ES-I3 (cell line): Measurements from ENCODE around the gene PRKG1.

Source experiments
- H3K36me3 ChIP-seq: 2 replicates; pipeline ENCODE4 v1.6.1; 2013; ENCODE audit warnings: mild to moderate bottlenecking, low read length, control low read depth, moderate library complexity; ENCODE audit not compliant: insufficient read depth
- H3K4me1 ChIP-seq: 2 replicates; pipeline ENCODE4 v1.6.1; 2013; ENCODE audit warnings: mild to moderate bottlenecking, control low read depth, low read length; ENCODE audit not compliant: insufficient read depth
- H3K9ac ChIP-seq: 2 replicates; pipeline ENCODE4 v1.6.1; 2013; ENCODE audit warnings: low read depth, mild to moderate bottlenecking, low read length, moderate library complexity
- H3K9me3 ChIP-seq: 2 replicates; pipeline ENCODE4 v1.6.1; 2013; ENCODE audit warnings: mild to moderate bottlenecking, low read length, moderate library complexity; ENCODE audit not compliant: control insufficient read depth, insufficient read depth

The PRKG1 gene

GRCh38 chr10:51838471-51838870, 764.2 kb downstream of the PRKG1 start:
- Histone ChIP-seq H3K9ac (no peak overlapping the region), H3K9me3 (peaks cover 2% of the 10 kb centered on the region; the same call in 1 of the 2 replicates), H3K4me1 (peaks cover 18% of the 10 kb centered on the region), H3K36me3 (no peaks in the 10 kb centered on the region)

- no peak overlapping the region for H3K9ac ChIP-seq
These were observed 769.7 kb downstream of the PRKG1 start for GRCh38 chr10:51843966-51844365.

GRCh38 chr10:51846856-51847506, 772.7 kb downstream of the PRKG1 start:
- no peaks in the 10 kb centered on the region for H3K9me3 ChIP-seq
- no peak overlapping the region for H3K9ac ChIP-seq
- no peaks in the 10 kb centered on the region for H3K4me1 ChIP-seq
- H3K36me3 ChIP-seq, result no peaks in the 10 kb centered on the region

More at GRCh38 chr10:51843966-51844365, 769.7 kb downstream of the PRKG1 start:
- H3K4me1 ChIP-seq, result peaks cover 3% of the 10 kb centered on the region
- no peaks in the 10 kb centered on the region for H3K36me3 ChIP-seq
- no peaks in the 10 kb centered on the region for H3K9me3 ChIP-seq

- Histone ChIP-seq H3K4me1 (peaks cover 3% of the 10 kb centered on the region; the same call in 1 of the 2 replicates), H3K36me3 (no peaks in the 10 kb centered on the region), H3K9me3 (no peaks in the 10 kb centered on the region), H3K9ac (no peak overlapping the region)
These were observed 778.0 kb downstream of the PRKG1 start for GRCh38 chr10:51852297-51852696.

GRCh38 chr10:51857305-51857704, 783.0 kb downstream of the PRKG1 start:
- no peaks in the 10 kb centered on the region for H3K36me3 ChIP-seq
- H3K9me3 ChIP-seq, result no peaks in the 10 kb centered on the region
- H3K4me1 ChIP-seq, result peaks cover 7% of the 10 kb centered on the region; the same call in 1 of the 2 replicates
- H3K9ac ChIP-seq, result no peak overlapping the region

GRCh38 chr10:51860257-51860656, 786.0 kb downstream of the PRKG1 start:
- no peaks in the 10 kb centered on the region for H3K36me3 ChIP-seq
- H3K9ac ChIP-seq, result no peak overlapping the region
- H3K9me3 ChIP-seq, result no peaks in the 10 kb centered on the region
- H3K4me1 ChIP-seq, result peaks cover 7% of the 10 kb centered on the region; the same call in 1 of the 2 replicates

- Histone ChIP-seq H3K4me1 (peaks cover 7% of the 10 kb centered on the region; the same call in 1 of the 2 replicates), H3K9me3 (no peaks in the 10 kb centered on the region), H3K36me3 (no peaks in the 10 kb centered on the region), H3K9ac (no peak overlapping the region)
These were observed 786.8 kb downstream of the PRKG1 start for GRCh38 chr10:51861051-51861450.

- Histone ChIP-seq H3K9ac (no peak overlapping the region), H3K9me3 (no peaks in the 10 kb centered on the region), H3K4me1 (peaks cover 7% of the 10 kb centered on the region; the same call in 1 of the 2 replicates), H3K36me3 (no peaks in the 10 kb centered on the region)
These were observed 787.4 kb downstream of the PRKG1 start for GRCh38 chr10:51861731-51862130.

- no peak overlapping the region for H3K9ac ChIP-seq
- H3K4me1 ChIP-seq, result peaks cover 6% of the 10 kb centered on the region; the same call in 1 of the 2 replicates
- H3K9me3 ChIP-seq, result no peaks in the 10 kb centered on the region
- no peaks in the 10 kb centered on the region for H3K36me3 ChIP-seq
These were observed 787.9 kb downstream of the PRKG1 start for GRCh38 chr10:51862149-51862548.

GRCh38 chr10:51867956-51868355, 793.7 kb downstream of the PRKG1 start:
- Histone ChIP-seq H3K9ac (no peak overlapping the region), H3K36me3 (no peaks in the 10 kb centered on the region), H3K4me1 (no peaks in the 10 kb centered on the region), H3K9me3 (no peaks in the 10 kb centered on the region)

GRCh38 chr10:51874131-51874530, 799.8 kb downstream of the PRKG1 start:
- Histone ChIP-seq H3K9me3 (no peaks in the 10 kb centered on the region), H3K9ac (no peak overlapping the region), H3K36me3 (no peaks in the 10 kb centered on the region), H3K4me1 (no peaks in the 10 kb centered on the region)

GRCh38 chr10:51875610-51876009, 801.3 kb downstream of the PRKG1 start:
- Histone ChIP-seq H3K36me3 (no peaks in the 10 kb centered on the region), H3K9ac (no peak overlapping the region), H3K9me3 (no peaks in the 10 kb centered on the region), H3K4me1 (no peaks in the 10 kb centered on the region)

- Histone ChIP-seq H3K9me3 (no peaks in the 10 kb centered on the region; the same call in 1 of the 2 replicates), H3K36me3 (no peaks in the 10 kb centered on the region), H3K9ac (no peak overlapping the region), H3K4me1 (no peaks in the 10 kb centered on the region)
These were observed 802.2 kb downstream of the PRKG1 start for GRCh38 chr10:51876503-51876902.

GRCh38 chr10:51876979-51877378, 802.7 kb downstream of the PRKG1 start:
- Histone ChIP-seq H3K9me3 (no peaks in the 10 kb centered on the region; the same call in 1 of the 2 replicates), H3K4me1 (no peaks in the 10 kb centered on the region), H3K9ac (no peak overlapping the region), H3K36me3 (no peaks in the 10 kb centered on the region)

- H3K9me3 ChIP-seq, result no peaks in the 10 kb centered on the region; the same call in 1 of the 2 replicates
- no peaks in the 10 kb centered on the region for H3K4me1 ChIP-seq
- H3K9ac ChIP-seq, result no peak overlapping the region
- H3K36me3 ChIP-seq, result no peaks in the 10 kb centered on the region
These were observed 803.3 kb downstream of the PRKG1 start for GRCh38 chr10:51877636-51878035.
